SH-SY5Y (cell line): ENCODE measurements around the gene PCGF3.

ENCODE experiments used
- GATA2 ChIP-seq: IDR thresholded peaks from 2 replicates; pipeline ENCODE4 v1.6.1; 2011; ENCODE audit warnings: mild to moderate bottlenecking, low read depth, low read length
- GATA3 ChIP-seq: IDR thresholded peaks from 2 replicates; pipeline ENCODE4 v1.6.1; 2011; ENCODE audit warnings: low read depth, mild to moderate bottlenecking, low read length, moderate library complexity

DNA sequence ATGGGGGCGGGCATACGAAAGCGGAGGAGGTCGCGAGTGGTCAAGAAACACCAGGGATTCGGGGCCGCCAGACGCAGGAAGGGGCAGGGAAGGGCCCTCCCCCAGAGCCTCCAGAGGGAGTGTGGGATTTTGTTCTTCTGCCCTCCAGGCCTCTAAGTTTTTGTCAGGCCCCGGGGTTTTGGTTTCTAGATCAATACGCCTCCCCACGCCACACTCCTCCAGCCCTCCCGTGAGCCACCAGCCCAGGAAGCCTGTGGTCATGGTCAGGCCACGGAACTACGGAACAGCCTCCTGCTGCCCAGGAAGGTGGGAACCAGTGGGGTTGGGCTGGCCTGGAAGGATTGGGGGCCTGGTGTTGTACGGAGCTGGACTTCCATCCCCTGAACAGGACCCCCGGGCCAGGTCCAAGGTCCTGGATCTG lies 81.9 kb downstream of the PCGF3 start:
- TF ChIP-seq GATA2, result no peak
- TF ChIP-seq GATA3, result no peak
